Stimulated activated CD4-positive, alpha-beta T cell treated with anti-CD3 and anti-CD28 coated beads, Interleukin-12 subunit alpha, Interleukin-12 subunit beta, amount 100 ng/mL, for 4 hours (primary cell): Measurements from ENCODE around the gene METRNL.
"Not testable (repeated sequence)": the region's sequence is repeated elsewhere in the genome, so short reads cannot be mapped to it uniquely, and the experiment has no call there.

Source experiments
- DNase-seq: peaks from one replicate; pipeline ENCODE4 v3.0.0-alpha.2; 2020

The METRNL gene

GRCh38 chr17:83125515-83126274 is 46.3 kb downstream of the METRNL start:
- no peak for DNase-seq

DNA sequence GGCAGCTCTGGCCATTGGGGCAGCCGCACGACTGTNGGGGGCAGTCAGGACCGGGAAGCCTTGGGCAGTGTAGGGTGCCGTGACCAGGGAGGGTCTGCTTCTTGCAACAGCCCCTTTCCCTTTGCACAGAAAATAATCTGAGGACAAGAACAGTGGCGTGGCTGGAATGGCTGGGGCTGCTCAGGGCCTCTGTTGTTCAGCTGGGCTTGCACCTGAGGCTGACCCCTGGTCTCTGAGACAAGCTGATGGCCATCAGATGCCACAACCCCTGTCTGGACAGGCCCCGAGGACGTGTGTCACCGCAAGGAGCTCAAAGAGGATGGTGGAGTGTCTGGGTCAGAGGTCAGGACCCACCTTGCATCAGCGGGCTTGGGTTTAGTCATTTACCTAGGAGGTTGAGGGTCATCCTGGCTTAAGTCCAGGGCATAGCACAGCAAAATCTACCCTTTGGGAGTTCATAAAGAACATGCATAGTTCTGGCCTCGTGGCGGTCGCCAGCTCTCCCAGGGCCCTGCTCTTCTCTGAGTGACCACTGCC is 46.9 kb downstream of the METRNL start:
- no peak for DNase-seq

DNA sequence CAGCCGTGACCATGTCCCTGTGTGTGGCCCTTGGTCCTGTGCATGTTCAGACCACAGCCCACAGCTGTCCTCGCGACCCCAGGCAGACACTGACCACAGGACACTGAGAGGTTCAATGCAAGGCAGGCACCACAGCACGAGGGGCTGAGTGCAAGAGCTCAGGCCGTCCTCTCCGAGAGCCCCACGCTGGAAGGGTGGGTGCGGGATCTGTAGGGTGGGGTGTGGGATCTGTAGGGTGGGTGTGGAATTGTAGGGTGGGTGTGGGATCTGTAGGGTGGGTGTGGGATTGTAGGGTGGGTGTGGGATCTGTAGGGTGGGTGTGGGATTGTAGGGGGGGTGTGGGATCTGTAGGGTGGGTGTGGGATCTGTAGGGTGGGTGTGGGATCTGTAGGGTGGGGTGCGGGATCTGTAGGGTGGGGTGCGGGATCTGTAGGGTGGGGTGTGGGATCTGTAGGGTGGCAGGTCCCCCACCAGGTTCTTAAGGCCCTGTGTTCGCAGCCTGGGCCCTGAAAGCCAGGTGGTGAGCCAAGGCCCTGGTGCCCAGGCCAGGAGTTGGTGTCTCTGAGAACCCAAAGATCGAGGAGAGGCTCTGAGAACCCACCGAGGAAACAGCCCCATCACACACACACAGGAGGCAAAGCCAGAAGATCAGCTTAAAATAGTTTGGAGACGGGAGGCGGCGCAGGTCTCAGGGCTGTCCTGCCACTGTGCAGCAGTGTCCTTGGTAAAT is 48.2 kb downstream of the METRNL start:
- no peak for DNase-seq

- no peak for DNase-seq
Measured at GRCh38 chr17:83128306-83129240, 49.2 kb downstream of the METRNL start.

- no peak for DNase-seq
Measured at GRCh38 chr17:83129676-83130075, 50.3 kb downstream of the METRNL start.

DNA sequence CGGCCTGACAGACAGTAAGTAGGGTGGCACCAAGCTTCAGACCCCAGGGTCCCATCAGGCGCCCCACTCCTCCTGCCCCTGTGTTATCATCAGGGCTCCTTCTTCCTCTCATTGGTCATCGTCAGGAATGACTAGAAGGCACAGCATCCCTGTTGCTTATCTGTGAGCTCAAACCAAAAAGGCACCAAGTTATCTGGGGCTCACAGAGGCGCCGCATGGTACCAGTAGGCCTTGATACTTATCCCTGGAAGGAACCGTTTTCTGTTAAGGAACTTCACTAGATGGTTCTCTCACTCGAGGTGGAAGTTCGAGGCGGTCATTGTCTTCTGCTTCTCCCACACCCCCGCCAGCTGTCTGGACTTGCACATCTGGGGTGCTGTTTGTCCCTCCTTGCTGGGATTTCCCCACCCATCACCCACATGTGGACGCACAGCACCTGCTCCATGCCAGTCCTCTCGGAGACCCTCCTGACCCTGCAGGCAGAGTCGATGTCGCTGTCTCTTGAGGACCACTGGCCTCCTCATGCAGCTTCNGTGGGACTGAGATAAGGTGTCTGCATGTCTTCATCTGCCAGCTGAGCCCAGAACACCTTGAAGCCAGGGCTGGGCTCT is 52.1 kb downstream of the METRNL start:
- DNase-seq: no peak

DNA sequence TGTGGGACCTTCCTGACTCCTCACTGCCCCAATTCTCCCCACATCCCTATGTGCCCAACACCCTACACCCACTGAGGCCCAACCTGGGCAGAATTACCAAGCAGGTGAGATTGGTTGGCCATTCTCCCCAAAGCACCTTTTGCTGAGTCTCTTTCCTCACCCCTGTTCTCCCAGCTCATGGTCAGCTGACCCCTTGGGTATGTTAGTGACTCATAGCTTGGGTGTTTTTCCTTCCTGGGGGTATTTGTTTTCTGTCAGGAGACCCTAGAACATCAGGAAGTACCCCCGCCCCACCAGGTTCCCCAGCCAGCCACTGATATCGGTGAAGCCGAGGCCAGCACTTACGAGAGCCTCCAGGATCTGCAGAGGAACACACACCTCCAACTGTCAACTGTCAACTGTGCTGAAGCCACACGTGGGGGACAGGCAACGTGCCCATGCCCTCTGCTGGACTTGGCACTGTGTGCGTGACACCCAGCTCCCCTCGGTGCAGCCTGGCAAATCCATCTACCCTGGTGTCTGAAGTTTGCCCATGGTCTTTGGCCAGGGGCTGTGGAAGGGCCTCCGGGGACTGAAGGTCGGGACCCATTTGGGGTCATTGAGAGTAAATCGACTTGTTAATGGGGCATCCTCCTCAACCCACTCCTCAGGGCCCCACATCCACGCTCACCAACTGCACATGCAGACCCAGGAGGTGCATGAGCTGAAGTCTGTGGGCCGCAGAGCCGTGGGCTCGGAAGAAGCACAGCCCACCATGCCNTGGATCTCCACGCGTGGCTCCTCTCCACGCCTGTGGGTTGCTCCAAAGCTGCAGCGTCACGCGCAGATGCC is 53.1 kb downstream of the METRNL start:
- DNase-seq: no peak

DNA sequence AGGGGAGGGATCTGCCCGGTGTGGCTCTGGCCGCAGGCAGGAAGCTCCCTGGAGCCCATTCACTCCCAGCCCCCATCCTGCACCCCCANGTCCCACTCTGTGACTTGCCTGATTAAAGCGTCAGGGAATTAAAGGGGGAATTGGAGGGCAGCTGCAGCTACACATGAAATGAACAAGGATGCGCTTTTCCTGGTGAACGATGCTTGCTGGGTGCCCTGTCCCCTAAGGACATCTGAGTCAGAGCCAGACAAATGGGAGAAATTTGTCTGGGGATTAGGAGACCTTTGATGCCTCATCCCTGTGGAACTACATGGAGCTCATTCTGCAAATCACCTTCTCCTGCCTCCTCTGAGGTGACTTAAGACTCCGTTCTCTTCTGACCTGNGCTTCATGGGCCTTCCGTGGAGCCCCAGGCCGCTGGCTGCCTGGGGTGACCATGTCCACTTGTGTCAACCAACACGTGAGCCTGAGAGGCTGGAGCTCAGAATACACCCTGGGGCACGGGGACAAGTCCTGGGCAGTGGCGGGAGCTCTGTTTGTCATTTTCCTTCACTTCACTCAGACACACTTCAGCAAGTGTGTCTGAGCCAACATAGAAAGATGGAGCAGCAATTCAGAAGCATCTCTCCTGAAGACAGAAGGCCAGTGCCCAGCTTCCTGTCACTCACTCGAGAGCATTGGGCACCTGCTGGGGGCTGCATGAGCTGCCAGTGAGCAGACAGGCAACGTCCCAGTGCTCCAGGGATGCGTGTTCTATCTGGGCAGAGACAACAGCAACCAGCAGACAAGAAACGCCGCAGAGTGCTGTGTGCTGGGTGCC is 54.1 kb downstream of the METRNL start:
- no peak for DNase-seq

DNA sequence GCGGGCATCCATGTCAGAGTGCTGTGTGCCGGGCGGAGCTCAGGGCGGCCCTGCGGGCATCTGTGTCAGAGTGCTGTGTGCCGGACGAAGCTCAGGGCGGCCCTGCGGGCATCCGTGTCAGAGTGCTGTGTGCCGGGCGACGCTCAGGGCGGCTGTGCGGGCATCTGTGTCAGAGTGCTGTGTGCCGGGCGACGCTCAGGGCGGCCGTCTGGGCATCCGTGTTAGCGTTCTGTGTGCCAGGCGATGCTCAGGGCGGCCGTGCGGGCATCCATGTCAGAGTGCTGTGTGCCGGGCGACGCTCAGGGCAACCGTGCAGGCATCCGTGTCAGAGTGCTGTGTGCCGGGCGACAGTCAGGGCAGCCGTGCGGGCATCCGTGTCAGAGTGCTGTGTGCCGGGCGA is 55.0 kb downstream of the METRNL start:
- not testable (repeated sequence) for DNase-seq

DNA sequence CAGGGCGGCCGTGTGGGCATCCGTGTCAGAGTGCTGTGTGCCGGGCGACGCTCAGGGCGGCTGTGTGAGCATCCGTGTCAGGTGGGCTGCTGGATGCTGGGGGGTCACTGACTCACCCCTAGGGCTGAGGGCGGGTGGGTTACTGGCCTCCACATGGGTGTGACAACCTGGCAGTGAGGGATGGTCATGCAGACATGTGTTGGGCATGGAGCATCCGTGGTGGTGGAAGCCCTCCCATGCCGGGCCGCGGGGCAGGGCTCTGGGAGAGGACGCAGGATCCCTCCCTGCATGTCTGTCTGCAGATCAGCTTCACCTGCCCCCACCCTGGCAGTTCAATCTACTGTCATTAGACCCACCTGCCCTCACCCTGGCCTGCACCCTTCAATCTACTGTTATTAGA is 56.3 kb downstream of the METRNL start:
- no peak for DNase-seq

GRCh38 chr17:83136156-83136555 is 56.7 kb downstream of the METRNL start:
- no peak for DNase-seq

DNA sequence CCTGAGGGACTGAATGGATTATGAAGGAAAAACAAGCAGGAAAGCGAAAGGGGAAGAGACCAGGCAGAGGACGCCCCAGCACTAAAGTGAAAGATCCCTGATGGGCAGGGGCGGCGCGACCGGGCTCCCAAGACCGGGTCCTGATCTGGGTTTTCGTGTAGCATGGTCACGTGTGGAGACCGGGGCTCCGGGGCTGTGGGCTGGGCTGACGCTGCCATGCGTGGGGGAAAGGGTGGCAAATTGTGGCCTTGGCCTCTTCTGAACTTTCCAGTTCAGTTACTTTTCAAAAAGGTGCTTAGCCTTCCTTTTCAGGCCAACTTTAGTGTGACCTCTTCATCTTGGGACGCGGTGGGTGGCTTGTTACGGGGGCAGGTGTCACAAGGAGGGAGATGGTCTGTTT is 57.5 kb downstream of the METRNL start:
- no peak for DNase-seq

GRCh38 chr17:83137523-83137922 is 58.1 kb downstream of the METRNL start:
- DNase-seq: no peak

DNA sequence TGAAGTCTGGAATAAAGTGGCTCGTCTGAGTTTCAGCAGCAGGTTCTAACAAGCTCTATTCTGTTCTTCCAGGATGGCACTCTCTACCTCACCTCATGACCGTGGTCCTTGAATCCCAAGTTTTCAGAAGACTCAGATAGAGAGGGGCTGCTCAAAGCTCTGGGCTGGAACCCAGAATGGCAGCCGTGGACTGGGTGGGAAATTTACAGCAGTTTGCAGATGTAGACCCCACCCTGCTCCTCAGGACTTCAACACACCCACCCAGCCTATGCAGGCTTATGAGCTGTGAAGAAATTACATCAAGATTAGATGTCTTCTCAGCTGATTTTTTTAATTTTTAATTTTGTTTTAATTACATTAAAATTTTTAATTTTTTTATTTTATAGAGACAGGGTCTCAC is 59.4 kb downstream of the METRNL start:
- no peak for DNase-seq

DNA sequence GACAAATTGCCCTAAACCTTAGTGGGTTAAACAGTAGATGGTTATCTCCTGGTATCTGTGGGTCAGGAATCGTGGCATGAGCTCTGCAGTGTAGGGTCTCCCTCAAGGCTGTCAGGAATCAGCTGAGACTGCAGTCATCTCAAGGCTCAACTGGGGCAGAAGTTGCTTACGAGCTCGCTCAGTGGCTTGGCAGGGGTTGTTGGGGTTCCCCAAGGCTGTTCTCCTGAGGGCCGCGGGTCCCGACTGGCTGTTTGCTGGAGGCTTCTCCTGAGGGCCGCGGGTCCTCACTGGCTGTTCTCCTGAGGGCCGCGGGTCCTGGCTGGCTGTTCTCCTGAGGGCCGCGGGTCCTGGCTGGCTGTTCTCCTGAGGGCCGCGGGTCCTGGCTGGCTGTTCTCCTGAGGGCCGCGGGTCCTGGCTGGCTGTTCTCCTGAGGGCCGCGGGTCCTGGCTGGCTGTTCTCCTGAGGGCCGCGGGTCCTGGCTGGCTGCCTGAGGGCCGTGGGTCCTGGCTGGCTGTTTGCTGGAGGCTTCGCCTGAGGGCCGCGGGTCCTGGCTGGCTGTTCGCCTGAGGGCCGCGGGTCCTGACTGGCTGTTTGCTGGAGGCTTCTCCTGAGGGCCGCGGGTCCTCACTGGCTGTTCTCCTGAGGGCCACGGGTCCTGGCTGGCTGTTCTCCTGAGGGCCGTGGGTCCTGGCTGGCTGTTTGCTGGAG is 60.3 kb downstream of the METRNL start:
- not testable (repeated sequence) for DNase-seq

DNA sequence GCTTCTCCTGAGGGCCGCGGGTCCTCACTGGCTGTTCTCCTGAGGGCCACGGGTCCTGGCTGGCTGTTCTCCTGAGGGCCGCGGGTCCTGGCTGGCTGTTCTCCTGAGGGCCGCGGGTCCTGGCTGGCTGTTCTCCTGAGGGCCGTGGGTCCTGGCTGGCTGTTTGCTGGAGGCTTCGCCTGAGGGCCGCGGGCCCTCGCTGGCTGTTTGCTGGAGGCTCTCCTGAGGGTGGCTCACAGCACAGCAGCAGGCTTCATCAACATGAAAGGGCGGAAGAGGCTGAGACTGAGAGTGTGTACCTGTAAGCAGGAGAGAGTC is 60.8 kb downstream of the METRNL start:
- not testable (repeated sequence) for DNase-seq

- DNase-seq: no peak
Measured at GRCh38 chr17:83142619-83143018, 63.2 kb downstream of the METRNL start.

GRCh38 chr17:83143817-83144231 is 64.4 kb downstream of the METRNL start:
- DNase-seq: no peak
